Measurements from ENCODE around the gene NDUFAF8.

NDUFAF8 gene

GRCh38 chr17:81287152-81287551 lies 48.0 kb downstream of the NDUFAF8 start:
- Mint-ChIP-seq H3K27ac (peak overlapping the region; percentile 63), H3K4me1 (ENCODE audit: low read depth) (peaks cover 35% of the 10 kb centered on the region), H3K9me3 (no peaks in the 10 kb centered on the region), H3K36me3 (ENCODE audit: low read depth) (peaks cover 23% of the 10 kb centered on the region), H3K4me3 (no peak overlapping the region), H3K27me3 (ENCODE audit: low read depth) (no peaks in the 10 kb centered on the region)

GRCh38 chr17:81287741-81288430 lies 48.8 kb downstream of the NDUFAF8 start:
- peaks cover 23% of the 10 kb centered on the region for H3K36me3 Mint-ChIP-seq (ENCODE audit: low read depth)
- H3K27me3 Mint-ChIP-seq (ENCODE audit: low read depth): no peaks in the 10 kb centered on the region
- no peak overlapping the region for H3K4me3 Mint-ChIP-seq
- no peaks in the 10 kb centered on the region for H3K9me3 Mint-ChIP-seq
- H3K27ac Mint-ChIP-seq: peak overlapping the region; percentile 41
- H3K4me1 Mint-ChIP-seq (ENCODE audit: low read depth): peaks cover 35% of the 10 kb centered on the region

- Mint-ChIP-seq H3K4me1 (ENCODE audit: low read depth) (peaks cover 36% of the 10 kb centered on the region), H3K27me3 (ENCODE audit: low read depth) (no peaks in the 10 kb centered on the region), H3K9me3 (no peaks in the 10 kb centered on the region), H3K4me3 (no peak overlapping the region), H3K36me3 (ENCODE audit: low read depth) (peaks cover 22% of the 10 kb centered on the region), H3K27ac (no peak overlapping the region)
Observed at GRCh38 chr17:81288715-81289114, 49.6 kb downstream of the NDUFAF8 start.

- Mint-ChIP-seq H3K4me3 (no peak overlapping the region), H3K9me3 (no peaks in the 10 kb centered on the region), H3K36me3 (ENCODE audit: low read depth) (peaks cover 23% of the 10 kb centered on the region), H3K27ac (no peak overlapping the region), H3K4me1 (ENCODE audit: low read depth) (peaks cover 41% of the 10 kb centered on the region), H3K27me3 (ENCODE audit: low read depth) (no peaks in the 10 kb centered on the region)
Observed at GRCh38 chr17:81289627-81290026, 50.5 kb downstream of the NDUFAF8 start.

- H3K4me1 Mint-ChIP-seq (ENCODE audit: low read depth): peaks cover 36% of the 10 kb centered on the region
- H3K27me3 Mint-ChIP-seq (ENCODE audit: low read depth): no peaks in the 10 kb centered on the region
- H3K27ac Mint-ChIP-seq: no peak overlapping the region
Observed at GRCh38 chr17:81290230-81290629, 51.1 kb downstream of the NDUFAF8 start.

More at GRCh38 chr17:81290230-81290629, 51.1 kb downstream of the NDUFAF8 start:
- Mint-ChIP-seq H3K36me3 (ENCODE audit: low read depth) (peaks cover 19% of the 10 kb centered on the region), H3K4me3 (no peak overlapping the region), H3K9me3 (no peaks in the 10 kb centered on the region)

Data from T-helper 1 cell treated with Interleukin-12 subunit alpha and Interleukin-12 subunit beta and Interleukin-4 antibody, amounts not matched to agents 30 μg/mL and 1 μg/mL, for 36 hours (primary cell).